Fibroblast of lung (primary cell): ENCODE results near the gene SMTNL1.

Experiments
- CTCF ChIP-seq, 2 donors: IDR thresholded peaks in 1 of 2; conservative IDR thresholded peaks in 1 of 2; 1 replicate in 1 of 2; 2 replicates in 1 of 2; pipeline ENCODE4 v1.5.1; 2011 to 2012; ENCODE audit warnings: low read length in 2 of 2, control low read depth in 1 of 2, inconsistent platforms in 1 of 2, low read depth in 1 of 2, mild to moderate bottlenecking in 1 of 2
- EZH2 ChIP-seq: IDR thresholded peaks from 2 replicates; pipeline ENCODE4 v1.5.1; 2012; ENCODE audit warnings: low read length, control low read depth, mild to moderate bottlenecking; ENCODE audit errors: missing control alignments

- no peak for TF ChIP-seq CTCF (conservative IDR thresholded peaks at IDR 0.05 in 1 of 2, IDR thresholded peaks at IDR 0.05 in 1 of 2; ENCODE audit: low read depth in 1 of 2, low read length in 2 of 2)
- no peak for TF ChIP-seq EZH2
Measured at GRCh38 chr11:57541169-57541568, 3.8 kb downstream of the SMTNL1 start.
